Activated T-cell treated with anti-CD3 and anti-CD28 coated beads for 1 hour (primary cell): ENCODE data around the gene RAB6B.
A peak's percentile ranks its signal among the peaks of the same experiment; 100 is the strongest.

ENCODE experiments used
- DNase-seq: peaks from one replicate; pipeline ENCODE4 v3.0.0-alpha.2; 2020; ENCODE audit warnings: low read depth

The RAB6B gene

DNA sequence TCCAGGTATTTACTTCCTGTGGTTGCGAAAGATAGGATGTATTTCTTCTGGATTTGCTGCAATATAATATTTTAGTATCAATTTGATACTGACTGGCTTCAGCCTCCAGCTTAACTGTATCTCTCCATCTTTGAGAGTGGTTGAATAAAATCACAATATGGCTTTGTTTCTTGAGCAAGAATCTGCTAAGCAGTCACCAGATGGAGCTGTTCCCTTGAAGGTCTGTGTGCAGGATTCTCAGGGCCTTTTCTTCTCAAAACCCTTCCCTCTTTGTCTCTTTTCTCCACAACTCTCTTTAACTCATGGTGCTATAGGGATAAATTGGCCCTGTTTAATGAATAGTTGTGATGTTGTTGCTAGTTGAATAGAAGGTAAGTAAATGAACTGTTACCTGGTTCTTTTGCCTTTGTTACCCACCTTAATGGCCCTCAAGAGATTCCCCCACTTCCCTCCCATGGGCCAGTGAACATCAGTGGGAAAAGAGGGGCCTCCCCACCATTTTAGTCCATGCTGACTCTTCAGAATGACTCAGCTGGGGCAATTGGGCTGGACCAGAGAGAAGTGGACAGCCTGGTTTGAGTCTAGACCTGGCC lies 34.8 kb upstream of the RAB6B start:
- no peak for DNase-seq

DNA sequence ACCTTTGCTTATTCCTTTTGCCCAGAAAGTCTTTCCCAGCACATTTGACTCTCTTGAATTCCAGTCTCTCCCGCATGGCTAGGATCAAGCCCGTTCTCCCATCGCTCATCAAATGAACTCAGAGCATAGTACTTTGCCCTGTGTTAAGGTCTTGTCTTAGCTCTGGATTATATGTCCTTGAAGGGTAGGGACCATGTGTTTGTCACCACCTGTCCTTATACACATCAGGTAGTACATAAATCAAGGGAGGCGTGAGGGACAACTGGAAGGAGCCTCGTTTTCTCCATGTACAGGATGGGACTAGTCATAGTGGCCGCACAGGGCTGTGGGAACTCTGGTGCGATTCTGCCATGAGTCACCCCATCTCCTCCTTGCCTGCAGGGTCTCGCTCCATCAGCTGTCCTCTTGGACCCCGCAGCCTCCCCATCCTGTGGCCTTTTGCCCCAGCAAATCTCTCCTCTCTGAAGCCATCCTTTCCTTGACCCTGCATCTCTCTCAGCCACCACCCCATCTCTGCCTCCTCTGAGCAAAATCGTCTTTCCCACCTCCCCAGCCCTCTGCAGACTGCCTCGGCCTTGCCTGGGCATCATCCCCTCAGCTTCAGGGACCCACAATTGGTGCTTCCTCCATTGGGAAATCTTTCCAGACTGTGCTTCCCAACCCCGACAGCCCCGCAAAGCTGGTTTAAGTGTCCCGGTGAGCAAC lies 33.4 kb upstream of the RAB6B start:
- no peak for DNase-seq

DNA sequence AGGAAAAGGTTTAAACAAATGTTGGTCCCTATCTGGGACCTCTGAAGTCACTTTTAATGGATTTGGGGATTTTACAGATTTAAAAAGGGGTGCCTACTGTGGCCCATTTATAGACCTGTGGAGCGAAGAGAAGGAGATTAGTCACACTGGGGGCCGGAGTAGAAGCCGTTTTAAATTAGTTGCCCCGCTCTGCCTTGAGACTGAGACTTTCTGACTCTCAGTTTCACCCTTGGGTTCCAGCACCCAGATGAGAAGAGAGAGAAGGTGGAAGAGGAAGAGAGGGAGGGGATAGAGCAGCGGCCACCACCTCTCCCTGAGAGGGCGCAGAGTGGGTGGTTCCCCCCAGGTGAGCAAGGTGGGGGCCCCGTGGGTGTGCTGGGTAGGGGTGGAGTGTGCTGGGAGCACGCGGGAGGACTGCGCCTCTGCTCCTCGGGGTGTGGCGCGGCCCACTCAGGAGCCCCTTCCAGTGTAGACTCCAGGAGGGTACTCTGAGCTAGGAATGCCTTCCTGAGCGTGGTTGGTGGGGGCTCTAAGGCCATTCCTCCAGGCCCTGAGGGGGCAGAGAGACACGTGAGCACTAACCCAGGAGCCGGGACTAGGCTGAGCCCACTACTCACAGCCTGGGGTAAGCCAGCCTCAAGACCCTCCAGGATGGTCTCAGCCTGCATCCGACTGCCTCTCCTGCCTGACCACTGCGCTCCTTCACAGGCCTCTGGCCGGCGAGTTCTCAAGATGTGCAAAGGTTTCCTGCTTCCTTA lies 32.6 kb upstream of the RAB6B start:
- DNase-seq: no peak

DNA sequence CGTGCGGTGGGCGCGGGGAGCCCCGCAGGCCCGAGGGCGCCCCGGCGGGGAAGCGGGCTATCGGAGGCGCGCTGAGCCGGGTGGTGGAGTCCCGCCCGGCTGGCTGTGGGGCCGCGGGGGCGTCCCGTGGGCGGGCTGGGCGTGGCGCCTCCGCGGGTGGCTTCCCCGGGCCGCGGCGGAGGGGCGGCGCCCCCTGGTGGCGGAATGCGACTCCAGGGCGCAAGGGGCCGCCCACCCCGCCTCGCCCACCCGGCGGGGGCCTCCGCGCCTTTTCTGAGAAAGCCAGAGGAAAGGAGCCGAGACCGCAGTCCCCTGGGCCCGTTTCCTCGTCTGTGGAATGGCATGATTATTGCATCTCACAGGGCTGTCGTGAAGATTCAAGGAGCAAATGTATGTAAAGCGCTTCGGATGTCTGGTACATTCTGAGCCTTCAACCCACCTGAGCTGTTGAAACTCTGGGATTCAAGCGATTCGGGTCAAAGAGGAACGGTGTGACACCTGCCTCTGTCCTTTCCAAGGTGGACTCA lies 31.9 kb upstream of the RAB6B start:
- peak; percentile 77 for DNase-seq

DNA sequence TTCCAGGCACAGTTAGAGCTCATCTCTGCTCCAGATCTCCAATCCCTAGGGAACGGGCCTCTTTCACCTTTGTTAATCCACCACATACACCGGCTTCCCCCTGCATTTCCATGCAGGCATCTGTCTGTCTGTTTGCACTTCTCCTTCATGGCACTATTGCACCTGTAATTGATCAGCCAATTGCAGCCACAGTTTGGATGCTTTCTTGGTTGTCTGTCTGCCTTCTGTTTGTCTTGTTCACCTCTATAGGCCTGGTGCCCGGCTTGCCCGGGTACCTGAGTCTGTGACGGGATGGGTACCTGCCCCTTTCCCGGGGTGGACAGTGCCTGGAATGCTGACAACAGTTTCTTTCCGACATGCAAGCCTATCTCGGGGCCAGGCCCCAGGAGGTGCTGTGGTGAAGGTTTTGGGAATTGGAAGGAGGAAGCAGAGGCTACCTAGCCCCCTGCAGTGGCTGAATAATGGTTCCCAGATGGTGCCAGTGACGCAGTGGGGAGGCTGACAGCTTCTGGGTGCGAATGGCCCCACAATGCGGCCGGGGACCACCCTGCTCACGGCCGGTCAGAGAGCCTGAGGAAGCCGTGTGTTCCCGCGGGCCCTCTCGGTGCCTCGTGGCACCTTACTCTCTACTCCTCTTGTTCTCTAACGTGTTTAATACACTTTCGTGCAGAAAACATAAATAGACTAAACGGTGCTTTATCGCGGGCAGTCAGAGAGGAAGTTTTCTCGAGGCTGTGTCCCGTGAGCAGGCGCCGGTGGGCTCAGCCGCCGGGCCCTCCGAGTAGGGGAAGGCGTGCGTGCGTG lies 31.3 kb upstream of the RAB6B start:
- no peak for DNase-seq

DNA sequence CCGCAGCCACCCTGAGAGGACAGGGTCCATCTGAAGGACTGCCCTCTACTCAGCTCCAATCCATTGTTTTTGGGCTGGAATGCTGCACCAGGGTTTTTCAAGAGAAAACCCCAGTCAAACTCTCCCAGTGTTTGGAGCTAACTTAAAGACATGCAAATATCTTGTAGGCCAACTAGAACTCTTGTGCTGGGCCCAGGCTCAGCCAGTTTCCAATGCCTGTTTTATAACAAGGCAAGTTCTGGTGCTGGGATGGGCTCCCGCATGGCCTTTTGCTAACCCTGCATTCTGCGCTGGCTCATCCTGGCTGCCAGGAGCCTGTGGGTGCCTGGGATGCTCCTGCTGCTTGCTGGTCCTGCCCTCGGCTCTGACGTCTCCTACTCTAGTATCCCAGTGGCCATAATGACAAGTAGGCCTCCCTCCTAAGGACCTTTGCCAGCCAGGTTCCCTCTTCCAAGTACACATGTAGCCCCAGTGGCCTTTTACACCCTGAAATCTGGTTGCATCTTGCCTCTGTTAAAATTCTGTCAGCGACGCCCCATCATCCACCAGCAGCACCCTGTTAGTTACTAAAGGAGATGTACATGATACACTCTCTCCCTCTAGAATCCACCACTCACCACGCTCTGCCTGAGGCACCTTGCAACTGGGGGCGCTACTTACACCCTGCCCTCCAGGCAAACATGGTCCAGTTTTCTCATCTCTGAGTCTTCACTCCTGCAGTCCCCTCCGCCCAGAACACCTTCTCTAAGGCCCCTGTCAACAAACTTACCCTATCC lies 30.5 kb upstream of the RAB6B start:
- DNase-seq: no peak

DNA sequence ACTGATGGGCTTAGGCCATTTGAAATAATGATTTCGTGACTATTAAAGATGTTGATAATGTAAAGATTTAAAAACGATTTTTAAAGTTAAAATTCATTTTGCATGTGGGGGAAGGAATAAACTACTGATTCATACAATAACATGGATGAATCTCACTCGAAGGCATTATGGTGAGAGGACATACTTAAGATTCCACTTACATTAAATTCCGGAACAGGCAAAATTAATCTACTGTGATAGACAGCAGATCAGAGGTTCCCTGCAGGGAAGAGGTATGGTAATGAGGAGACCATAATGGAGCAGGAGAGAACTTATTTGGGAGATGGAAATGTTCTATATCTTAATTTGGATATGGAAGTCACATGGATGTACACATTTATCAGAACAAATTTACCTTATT lies 28.4 kb upstream of the RAB6B start:
- DNase-seq: no peak

DNA sequence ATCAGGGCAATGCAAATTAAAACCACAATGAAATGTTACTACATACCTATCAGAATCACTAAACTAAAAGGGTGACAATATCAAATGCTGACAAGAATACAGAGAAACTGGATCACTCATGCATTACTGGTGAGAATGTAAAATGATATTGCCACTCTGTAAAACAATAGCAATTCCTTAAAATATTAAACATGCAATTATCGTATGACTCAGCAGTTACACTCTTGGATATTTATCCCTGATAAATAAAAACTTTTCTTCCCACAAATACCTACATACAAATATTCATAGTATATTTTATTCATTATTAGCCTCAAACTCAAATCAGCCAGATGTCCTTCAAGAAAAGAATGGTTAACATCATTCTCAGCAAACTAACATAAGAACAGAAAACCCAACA lies 25.9 kb upstream of the RAB6B start:
- DNase-seq: no peak

DNA sequence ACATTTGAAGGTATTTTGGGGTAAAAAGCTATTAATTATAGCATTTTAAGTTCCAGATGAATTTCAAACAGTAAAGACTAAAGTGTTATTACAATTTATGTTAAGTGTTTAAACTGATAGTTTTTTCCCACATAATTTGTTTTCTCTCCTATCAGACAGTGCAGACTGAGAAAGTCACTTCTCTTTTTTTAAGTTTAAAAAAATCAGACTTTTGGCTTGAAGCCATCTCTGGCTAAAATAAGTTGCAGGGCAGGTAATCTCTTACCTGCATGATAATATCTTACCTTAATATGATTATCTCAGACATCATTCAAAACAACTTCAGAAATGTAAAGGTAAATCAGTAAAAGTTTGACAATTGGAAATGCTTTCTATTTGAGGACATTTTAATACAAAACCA lies 21.5 kb upstream of the RAB6B start:
- DNase-seq: no peak

DNA sequence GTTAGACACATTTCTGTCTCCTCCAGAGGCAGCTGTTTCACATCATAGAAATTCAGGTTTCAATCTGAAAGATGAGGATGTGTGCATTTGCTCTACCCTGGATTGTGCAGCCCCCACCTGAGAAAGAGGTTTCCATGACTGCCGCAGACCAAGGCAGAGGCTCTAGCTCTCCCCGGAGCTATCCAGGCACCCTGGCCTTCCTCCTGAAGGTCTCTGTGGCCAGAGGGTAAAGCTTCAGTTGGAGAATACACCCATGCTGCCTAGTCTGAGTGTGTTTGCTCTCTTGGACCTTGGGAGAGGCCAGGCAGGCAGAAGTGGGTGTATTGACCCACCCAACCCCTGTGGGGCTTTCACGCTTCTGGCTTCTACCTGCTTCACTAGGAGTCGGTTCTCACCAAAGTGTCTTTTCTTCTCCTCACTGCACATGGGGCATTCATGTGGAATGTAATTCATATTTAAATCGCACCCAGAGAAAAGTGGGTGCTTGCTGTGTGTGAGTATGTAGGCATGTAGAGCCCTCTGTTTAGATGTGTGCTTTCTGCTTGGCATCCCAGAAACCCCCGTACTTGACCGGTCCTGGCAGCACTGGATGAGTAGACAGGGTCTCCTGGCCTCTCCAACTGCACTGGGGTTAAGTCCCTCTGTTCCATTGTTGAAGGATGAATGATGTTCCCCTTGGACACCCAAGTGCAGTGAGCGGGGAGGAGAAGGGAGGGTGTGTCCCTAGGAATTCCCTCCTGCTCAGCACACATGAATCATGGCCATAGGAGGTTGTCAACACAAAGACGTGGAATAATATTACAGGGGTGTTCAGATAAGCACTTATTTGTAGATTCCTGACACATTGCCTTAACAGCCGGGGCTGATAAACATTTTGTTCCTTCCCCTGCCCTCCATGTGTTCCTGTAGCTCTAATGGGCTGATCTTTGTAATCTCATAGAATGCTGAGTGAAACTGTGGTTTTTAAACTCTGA lies 20.3 kb upstream of the RAB6B start:
- DNase-seq: no peak

DNA sequence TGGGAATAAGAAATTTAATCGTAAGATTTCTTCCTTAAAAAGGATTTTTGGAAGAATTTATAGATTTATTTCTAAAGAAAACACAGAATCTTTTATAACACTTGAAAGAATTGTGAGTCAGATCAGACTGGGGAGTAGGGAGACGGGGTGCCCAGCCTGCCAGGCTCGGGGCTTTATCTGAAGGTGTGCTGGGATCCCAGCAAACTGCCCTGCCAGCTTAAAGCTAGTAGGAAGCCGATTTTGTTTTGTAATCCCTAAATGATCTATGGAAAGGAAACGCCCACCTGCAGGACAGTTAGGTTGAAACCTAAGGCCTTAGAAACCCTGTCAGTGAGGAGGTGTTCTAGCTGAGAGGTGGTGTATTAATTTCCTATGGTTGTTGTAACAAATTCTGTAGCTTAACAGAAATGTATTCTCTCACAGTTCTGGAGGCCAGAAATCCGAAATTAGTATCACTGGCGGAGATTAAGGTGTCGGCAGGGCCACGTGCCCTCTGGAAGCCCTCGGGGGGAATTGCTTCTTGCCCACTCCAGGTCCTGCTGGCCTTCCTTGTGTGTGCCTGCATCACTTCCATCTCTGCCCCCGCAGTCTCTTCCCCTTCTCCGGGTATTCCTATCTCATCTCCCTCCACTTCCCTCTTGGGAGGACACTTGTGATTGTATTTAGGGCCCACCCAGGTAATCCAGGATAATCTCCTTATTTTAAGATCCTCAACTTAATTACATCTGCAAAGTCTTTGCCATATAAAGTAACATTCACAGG lies 19.3 kb upstream of the RAB6B start:
- DNase-seq: no peak

DNA sequence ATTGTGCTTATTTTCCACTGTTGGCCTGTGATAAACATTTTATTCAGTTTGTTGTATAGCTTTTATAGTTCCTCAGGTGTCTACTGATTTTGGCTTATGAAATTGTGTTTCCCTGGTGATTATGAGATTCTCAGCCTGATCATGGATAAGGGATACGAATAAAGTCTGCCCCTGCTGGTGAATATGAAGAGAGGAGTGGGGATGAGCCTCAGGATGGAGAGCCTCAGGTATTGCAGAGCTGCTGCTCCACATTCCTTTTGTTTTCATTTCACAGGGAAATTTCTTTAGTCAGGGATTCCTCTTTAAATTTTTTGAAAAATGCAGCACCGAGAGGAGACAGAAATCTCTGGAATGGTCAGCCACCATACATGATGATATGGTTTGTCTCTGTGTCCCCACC lies 14.7 kb upstream of the RAB6B start:
- DNase-seq: no peak

DNA sequence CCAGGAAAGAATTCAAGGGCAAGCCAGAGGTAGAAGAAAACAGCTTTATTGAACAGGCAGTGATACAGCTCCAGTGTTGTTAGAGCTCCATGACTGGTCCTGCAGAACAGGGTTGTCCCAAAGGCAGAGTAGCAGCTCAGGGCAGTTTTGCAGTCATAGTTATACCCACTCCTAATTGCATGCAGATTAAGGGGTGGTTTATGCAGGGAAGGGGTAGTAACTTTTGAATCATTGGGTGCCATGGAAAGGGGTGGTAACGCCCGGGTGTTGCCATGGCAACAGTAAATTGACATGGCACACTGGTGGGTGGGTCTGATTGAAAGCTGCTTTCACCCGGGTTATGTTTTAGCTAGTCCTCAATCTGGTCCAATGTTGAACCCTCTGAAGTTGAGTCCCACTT lies 9.7 kb upstream of the RAB6B start:
- no peak for DNase-seq

DNA sequence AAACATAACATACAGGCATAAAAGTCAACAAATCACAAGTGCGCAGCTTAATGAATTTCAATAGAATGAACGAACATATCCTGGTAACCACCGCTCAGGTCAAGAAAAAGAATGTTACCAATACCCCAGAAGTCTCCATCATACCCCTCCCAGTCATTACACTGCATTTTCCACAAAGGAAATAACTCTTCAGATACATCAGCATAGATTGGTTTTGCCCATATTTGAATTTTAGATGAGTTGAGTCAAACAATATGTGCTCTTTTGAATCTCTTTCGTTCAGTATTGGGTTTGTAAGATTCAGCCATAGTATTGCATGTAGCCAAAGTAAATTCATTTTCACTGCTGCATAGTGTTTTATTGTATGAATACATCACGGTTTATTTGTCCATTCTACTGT lies 6.2 kb upstream of the RAB6B start:
- no peak for DNase-seq

DNA sequence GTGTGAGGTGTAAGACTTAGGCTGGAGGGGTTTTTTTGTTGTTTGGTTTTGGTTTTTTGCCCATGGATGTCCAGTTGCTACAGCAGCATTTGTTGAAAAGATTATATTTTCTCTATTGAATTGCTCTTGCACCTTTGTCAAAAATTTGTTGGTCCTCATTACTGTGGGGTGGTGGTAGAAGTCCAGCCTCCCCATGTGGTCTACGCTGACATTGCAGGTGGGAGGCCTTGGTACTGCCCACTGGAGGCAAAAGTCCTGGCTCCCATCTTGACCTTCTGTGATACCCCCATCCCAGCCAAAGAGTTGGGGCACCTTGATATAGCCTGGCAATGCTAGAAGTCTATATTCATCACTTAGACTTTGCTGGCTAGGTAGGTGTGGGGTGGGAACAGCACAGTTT lies 5.4 kb upstream of the RAB6B start:
- DNase-seq: no peak

DNA sequence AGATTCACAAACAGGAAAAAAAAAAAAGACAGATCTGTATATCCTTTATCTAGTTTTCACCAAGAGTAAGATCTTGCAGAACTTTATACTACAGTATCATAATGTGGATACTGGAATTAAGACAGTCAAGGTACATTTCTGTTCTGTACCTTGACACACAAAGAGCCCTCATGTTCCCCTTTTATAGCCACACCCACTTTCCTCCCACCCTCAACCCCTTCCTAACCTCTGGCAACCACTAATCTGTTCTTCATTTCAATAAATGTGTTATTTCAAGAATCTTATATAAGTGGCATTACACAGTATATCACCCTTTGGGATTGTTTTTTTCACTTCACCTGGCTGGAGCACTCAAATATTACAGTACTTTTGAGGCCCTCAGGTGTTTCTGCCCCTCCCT lies 3.6 kb upstream of the RAB6B start:
- no peak for DNase-seq

DNA sequence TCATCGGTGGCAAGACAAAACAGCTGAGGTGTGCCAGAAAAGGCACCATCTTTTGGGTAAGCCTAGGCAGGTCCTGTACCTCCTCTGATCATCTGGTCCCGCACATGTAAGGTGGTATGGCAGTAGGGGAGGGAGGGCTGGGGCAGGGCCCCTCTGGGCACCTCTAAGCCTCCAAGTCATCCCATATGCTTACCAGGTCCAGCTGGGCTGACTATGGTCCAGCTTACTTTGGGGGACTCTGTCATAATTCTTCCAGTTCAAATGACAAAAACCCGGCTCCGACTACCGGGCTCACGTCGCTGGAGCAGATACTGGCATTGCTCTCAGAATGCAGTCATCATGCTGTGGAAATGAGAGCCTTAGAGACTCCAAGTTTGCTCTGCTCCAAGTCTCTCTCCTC lies 1.9 kb upstream of the RAB6B start:
- no peak for DNase-seq

DNA sequence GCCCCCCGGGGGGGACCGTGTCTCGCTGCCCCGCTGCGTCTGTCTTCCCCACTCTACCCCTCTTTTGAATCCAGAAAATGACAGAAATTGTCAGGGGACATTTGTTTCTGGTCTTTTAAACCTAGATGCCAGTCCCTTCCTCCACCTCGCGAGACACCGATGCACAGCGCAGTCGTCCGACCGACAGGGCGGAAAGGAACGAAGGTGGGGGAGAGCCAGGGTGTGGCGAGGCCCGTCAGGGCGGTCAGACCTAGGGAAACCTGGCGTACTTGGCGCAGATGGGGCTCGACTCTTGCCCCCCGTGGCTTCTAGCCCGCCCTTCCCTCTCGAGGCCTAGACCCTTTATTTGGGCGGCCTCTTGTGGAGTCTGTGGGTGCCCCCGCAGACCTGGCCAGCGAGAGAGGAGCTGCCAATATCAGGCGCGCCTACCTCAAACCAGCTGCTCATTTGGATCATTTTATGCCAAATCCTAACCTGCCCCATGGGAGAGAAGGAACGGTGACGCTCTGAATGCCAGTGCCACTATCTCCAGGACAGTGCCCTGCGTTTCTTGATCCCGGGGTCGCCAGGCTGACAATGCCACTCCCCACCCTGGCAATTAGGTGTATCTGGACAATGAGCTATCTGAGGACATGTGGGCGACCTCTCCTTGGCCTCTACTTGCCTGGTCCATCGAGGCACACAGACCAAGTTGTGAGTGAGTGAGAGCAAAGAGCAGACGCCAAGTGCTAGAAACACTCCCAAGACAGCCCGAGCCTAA lies 500 bp upstream of the RAB6B start:
- DNase-seq: no peak
